ENCODE measurements around the gene AP1G1.
"Not testable (repeated sequence)": the region's sequence is repeated elsewhere in the genome, so short reads cannot be mapped to it uniquely, and the experiment has no call there.

AP1G1 gene

DNA sequence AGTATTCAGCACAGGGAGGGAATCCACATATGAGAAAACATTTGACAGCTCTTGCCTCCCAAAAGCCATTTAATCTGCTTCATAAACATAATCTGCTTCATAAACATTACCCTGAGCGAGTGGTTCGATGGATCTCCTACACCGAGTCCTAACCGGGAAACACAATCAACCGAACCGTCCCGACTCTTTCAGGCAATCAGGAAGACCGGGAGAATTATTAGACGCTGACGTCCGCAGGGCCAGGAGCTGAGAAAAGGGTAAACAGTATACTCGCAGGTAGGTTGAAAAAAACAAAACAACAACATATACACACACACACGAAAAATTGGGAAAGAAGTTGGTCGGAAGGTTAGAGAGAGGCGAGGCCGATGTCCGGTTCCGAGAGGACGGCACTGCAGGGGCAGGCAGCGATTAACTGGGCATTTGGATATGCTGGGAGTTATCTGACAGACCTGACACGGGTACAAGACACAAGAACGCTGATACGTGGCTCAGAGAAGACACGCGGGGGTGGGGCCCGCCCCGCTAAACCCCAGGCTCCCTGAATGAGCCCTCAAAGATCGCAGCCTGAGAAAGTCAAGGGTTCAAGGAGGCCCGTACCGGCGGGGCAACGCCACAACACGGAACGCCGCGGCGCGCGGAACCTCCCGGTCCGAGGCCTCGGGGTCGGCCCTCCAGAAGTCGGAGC is 585 bp downstream of the AP1G1 start:
- DNase-seq: peak; percentile 22

DNA sequence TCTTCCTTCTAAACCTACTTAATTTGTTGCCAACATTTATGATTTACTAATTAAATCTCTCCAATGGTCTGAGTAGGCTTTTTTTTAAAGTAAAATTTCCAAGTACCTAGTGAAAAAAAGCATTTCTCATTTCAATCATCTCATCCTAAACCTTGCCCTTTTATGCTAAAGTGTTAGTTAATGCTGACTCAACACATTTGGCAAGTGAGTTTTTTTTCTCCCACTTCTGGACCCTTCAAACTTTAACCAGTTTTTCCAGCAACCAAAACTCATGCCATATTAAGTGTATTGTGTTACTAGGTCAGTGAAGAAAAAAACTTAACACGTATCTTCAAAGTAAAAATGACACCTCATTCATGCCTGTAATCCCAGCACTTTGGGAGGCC is 5.3 kb downstream of the AP1G1 start:
- no peak for DNase-seq

DNA sequence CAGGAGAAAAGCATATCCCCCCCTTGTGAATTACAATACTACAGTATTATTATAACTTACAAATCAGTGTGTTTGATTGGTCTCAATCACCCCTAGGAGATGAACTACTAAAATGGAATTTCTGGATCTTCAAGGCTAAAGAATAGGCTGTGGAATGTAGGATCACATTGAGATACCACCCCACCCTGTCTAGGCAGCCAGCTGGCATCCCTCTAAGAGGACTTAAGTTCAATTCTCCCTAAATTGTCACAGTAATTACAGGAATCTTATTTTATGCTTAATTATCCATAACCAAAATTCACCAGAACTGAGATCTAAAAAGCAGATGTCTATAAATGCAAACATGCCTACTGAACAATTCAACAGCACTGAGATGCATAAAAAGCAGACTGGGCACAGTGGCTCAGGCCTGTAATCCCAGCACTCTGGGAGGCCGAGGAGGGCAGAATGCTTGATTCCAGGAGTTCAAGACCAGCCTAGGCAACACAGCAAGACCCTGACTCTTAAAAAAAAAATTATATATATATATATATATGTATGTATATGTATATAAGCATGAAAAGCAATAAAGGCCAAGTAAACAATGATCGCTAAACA is 12.0 kb downstream of the AP1G1 start:
- no peak for DNase-seq

DNA sequence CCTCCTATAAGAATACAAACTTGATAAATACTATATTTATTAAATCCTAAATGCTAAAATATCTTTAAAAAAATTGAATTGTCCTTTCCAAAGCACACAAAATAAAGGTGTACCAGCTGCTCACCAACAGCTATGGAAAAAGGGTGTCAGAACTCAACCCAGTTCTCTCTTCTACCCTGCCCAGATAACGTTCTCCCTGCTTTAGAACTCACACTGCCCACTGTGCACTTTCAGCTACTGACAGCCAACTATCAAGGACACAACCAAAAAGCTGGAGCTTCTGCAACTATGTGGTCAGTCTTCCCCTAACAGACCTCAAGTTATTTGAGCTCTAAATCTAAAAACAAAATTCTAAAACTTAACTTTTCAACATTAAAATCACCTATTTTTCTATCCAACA is 13.7 kb downstream of the AP1G1 start:
- DNase-seq: no peak

DNA sequence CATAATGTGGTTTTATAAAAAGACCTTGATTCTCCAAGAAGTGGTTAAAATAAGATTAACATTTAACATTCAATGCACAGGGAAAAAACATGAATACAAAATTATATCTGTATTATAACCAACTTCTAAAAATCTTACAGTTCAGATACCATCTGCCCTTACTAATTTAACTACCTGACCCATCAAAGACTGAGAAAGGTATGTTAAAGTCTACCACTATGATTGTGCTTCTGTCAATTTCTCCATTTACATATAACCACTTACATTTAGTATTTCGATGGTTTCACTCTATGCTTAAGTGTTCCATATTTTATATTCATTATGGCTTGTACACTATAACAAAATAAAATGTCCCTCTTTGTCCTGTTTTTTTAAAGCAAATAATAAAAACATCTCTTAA is 14.6 kb downstream of the AP1G1 start:
- DNase-seq: no peak

DNA sequence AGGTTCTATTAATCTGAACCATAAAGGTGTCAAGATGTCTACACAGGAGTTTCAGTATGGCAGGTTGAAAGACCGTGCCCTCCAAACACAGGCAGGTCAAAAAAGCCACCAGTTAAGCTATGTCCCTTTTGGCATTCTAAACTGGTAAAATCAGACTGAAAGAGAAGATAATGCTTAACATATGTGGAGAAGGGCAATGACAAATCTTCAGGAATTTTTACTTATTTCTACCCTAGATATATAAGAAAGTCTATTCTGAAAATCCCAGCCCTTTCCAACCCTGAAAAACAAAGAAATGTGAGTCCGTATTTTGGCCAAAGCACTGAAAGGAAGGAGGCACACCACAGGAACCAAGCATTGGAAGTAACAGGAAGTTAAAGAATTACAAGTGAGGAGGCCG is 16.5 kb downstream of the AP1G1 start:
- DNase-seq: no peak

DNA sequence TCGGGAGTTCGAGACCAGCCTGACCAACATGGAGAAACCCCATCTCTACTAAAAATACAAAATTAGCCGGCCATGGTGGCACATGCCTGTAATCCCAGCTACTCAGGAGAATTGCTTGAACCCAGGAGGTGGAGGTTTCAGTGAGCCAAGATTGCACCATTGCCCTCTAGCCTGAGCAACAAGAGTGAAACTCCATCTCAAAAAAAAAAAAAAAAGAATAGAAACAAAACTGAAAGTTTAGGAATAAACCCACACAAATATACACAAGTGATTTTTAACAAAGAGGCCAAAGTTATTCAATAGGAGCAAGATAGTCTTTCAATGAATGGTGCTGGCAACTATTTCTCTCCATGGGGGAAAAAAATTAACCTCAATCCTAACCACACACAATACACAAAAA is 18.3 kb downstream of the AP1G1 start:
- not testable (repeated sequence) for DNase-seq

DNA sequence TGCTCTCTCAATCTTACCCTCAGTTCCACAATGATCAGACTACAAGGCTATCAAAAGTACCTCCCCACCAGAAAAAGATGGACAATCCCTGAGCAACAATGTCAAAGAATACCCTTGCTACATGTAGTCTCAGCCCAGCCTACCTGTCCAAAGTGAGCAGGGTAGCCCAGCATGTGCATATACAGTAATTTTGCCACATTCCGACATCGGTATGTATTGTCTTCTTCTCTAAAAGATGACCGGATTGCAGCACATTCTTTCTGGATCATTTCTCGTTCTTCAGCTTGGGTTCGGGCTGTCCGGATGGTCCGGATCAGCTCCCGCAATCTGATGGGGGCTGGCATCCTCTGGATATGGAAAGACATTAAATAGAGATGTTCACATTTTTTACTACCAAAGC is 19.5 kb downstream of the AP1G1 start:
- no peak for DNase-seq

DNA sequence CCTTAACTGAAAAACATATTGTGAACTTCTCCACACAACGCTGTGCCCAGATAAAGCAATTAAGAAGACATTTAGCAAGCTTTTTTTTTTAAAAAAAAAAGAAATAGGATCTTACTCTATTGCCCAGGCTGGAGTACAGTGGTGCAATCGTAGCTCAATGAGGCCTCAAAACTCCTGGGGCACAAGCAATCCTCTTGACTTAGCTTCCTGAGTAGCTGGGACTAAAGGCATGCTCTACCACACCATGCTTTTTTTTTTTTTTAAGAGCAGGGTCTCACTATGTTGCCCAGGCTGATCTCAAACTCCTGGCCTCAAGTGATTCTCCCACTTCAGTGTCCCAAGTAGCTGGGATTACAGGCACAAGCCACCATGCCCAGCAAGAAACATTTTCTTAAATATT is 20.1 kb downstream of the AP1G1 start:
- no peak for DNase-seq

DNA sequence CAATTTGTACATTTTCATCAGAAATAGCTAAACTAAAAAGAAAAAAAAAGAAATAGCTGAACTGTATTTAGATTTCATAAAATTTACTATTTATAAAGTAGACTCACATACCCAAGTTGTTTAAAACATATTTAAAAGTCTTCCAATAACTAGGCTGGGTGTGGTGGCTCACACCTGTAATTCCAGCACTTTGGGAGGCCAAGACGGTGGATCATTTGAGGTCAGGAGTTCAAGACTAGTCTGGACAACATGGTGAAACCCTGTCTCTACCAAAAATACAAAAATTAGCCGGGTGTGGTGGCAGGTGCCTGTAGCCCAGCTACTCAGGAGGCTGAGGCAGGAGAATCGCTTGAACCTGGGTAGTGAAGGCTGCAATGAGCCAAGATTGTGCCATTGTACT is 23.5 kb downstream of the AP1G1 start:
- DNase-seq: not testable (repeated sequence)

DNA sequence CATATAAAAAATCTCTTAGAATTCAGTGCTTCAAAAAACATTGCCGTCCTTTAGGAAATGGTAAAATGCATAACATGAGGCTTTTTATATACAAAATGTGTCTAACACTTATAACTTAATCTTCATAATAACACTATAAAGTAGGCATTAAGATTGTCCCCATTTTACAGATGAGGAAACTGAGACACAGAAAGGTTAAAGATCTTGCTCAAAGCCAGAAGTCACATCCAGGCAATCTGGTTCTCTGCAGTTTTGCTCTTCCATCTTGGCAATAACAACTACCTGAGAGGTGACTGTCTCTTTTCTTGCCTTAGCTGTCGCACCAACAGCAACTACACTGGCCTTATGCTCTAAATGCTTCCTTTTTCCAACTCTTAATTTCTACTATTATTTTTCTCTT is 24.5 kb downstream of the AP1G1 start:
- no peak for DNase-seq

DNA sequence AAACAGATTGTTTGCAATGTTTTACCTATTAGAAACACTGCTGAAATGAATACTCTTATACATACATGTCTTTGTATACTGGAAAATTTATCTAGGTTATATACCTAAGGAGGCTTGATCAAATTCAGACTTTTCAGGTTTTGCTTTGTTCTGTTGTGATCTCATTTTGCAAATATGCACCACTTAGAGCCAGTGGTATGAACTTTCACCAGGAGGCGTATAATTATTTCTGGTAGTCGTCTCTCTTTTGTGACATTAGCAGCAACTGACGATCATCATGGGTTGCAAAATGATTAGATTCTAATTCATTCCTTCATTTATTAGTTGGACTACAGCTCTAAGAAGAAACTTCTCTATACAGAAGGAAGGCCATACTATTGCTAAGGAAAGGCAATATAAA is 26.9 kb downstream of the AP1G1 start:
- DNase-seq: no peak

DNA sequence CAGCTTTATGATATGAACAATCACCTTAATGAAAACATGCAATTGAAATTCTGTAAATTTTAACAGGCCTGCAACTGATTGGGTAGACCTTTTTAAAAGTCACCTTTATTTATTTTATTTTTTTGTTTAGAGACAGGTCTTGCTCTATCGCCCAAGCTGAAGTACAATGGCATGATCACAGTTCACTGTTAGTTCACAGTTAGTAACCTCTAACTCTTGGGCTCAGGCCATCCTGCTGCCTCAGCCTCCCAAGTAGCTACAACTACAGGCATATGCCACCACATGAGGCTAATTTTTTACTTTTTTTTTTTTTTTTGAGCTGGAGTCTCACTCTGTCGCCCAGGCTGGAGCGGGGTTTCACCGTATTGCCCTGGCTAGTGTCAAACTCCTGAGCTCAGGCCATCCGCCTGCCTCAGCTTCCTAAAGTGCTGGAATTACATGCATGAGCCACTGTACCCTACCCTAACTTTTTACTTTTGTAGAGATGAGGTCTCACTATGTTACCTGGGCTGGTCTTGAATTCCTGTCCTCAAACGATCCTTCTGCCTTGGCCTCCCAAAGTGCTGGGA is 28.0 kb downstream of the AP1G1 start:
- DNase-seq: no peak

DNA sequence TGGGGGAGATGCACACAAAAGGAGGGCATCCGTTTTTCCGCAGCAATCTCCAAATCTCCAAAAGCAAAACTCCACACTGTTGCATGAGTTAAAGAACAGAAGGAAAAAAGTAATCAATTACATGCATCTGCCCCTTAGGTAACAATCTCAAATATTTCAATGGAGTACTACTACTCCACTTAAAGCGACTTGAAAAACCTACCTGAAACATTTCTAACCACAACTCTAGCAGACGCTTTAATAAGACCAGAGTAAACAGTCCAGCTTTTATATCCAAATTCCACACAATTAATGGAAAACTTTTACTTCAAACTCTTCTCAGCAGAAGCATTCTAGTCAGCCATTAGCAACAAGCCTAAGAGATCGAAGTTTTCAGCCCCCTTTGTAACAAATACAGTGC is 29.9 kb downstream of the AP1G1 start:
- no peak for DNase-seq

DNA sequence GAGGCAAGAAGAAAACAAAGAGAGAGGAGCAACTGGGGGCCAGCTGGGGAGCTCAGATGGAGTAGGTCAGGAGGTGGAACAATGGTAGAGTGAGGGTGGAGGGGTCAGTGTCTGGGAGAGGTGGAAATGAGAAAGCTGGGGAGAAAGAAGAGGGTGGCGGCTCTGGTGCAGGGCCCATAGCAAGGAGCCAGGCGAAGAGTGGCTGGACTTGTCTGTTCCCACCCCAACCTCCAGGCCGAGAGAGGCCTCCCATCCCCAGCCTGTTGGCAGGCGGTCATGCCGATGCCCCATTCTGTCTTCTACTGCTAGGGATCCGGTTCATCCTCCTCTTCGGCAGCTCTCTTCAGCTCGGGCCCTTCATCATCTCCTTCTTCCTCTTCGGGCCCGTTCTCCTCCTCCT is 31.3 kb downstream of the AP1G1 start:
- DNase-seq: no peak

DNA sequence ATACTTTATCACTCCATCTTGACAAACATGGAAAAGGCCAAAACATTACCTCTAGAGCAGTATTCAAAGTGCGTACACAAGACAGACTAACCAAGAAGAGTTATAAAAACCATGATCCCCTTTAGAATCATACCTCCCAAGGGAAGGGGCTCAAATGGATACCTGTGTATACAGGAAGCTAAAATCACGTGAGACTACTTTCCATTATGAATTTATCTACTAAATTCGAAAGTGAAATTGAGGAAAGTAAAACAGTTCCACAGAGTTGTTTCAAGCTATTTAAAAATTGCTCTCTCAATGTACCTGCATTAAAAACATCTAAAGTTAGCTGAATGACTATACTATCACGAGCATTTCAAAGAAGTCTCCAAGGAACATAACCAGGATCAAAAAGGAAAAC is 32.7 kb downstream of the AP1G1 start:
- DNase-seq: no peak

DNA sequence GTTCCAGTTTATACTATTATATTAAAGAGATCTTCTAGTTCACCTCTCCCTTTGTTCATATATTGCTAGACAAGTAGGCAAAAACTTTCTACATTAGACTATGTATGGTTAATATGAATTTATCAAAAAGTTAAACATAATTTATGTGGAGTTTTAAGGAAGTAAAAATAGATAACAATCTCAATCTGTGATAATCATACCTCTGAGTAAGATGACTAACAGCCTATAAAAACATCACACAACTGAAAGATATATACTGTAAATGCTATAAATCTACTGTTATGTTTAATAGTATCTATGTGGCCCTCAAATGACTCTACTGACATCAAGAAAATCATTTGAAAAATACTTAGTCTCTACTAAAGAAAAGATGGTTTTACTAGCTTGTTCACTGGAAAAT is 37.1 kb downstream of the AP1G1 start:
- DNase-seq: no peak

DNA sequence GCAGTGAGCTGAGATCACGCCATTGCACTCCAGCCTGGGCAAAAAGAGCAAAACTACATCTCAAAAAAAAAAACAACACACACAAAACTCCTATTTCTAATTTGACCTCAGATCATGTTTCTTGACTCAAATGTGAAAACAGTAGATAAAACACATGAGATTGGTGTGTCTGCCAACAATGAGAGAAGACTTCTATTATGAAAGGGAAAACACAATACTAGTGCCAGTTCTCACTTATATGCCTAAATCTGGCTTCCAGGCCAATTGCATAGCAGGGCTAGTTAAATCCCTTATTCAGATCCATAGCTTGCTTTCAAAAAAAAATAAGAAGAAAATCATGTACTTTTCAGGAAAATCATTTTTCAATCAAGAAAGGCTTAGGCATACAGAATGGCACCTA is 39.4 kb downstream of the AP1G1 start:
- DNase-seq: no peak

DNA sequence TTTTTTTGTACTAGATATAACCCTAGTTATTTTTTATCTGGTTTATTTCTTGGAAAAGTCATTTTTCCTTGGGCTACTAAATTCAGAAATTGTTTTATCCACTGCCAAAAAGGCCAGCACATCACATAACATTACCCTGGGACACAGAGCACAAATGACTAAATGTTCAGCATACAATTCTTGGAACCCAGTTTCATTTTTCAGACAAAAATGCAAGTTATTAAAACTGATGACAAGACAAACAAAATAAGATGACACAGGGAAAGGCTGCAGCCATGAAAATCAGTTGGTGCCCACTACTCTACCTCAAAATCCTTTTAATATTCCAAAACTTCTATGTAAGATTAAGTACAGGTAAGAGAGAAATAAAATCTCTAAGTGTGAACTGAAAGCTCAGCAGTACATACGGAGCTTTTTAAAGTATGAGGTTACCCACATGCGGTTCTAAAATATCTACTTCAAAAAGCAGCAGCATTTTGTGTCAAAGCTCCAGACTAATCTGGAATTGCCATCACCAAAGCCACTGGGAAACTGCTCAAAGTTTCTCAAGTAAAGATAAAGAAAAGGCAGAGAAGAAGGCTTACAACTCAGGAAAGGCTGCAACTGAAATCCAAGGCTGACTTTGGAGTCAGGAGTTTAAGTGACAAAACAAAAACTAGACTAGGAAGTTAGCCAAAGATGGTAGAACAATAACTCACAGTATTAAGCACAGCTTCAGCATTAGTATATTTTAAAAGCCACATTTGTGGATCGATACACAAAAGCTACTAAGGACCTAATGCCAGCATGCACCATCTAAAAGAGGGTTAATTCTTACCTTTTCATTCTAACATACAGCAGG is 41.4 kb downstream of the AP1G1 start:
- no peak for DNase-seq

DNA sequence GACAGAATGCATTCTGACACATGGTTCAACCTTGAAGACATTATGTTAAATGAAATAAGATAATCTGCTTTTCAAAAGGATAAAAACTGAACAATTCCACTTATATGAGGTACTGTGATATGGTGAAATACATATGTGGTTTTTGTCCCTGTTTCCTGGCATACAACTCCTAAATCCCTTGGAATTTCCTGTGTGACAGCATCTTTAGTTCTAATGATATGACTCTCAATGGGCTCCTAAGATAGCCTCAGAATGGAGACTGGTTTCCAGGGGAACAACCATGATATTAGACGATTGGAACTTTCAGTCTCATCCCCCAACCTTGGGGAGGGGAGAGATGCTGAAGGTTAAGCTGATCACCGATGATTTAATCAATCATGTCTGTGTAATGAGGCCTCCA is 46.4 kb downstream of the AP1G1 start:
- DNase-seq: no peak

DNA sequence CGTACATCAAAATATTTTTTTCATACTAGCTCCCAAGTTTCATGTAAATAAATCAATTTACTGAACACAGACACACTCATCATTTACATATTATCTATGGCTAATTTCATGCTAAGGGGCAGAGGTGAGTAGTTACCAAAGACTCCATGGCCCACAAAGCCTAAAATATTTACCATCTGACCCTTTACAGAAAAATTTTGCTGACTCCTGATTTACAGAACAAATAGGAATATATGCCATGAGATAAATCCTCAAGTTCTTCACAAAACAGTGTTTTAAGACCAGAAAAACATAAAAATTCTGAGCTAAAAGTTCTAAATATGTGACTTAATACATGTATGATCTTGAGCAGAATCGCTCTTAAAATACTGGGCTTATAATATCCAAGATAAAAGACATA is 47.5 kb downstream of the AP1G1 start:
- DNase-seq: no peak

DNA sequence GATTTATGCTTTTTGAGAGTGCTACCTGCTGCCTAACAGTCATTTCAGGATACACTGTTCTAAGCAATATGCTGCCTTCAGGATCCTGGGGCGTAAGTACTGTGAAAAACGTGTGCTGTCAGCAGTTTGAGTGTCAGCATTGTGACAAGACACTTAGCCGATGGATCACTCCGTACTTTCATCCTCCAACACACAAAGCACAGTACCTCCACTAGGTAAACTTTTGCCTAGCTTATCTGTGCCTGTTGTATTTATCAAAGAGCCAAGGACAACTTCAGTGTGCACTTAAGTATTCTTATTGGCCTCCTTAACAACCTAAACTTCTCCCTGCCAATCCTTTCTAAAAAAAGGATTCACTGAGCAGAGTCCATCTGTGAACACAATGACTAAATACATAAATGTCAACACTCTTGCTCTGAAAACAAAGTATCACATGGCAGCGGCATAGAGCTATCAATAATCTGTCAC is 50.3 kb downstream of the AP1G1 start:
- no peak for DNase-seq

DNA sequence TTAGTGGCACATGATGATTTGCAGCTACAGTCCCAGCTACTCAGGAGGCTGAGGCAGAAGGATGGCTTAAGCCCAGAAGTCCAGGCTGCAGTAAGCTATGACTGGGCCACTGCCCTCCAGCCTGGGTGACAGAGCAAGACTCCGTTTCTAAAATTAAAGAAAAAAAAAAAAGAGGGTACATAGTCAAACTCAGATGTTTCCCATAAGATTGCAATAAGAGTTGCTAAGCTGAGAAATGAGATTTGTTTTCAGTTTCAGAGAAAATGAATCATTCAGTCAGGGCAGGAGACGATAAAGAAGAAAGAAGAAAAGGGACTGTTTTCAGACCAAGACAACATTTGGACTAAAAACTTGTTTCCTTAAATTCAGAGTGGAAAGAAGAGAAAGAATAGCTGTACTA is 54.0 kb downstream of the AP1G1 start:
- DNase-seq: no peak

DNA sequence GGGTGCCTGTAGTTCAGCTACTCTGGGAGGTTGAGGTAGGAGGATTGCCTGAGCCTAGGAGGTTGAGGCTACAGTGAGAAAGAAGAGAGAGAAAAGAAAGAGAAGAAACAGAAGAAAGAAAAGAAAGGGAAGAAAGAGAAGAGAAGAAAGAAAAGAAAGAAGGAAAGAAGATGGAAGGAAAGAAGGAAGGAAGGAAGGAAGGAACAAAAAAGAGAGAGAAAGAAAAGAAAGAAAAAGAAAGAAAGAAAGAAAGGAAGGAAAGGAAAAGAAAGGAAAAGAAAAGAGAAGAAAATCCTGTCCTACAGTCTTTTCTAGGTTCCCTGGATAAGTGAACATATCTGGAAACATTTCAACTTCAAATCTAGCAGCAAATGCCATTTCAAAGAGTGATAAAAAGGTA is 54.5 kb downstream of the AP1G1 start:
- DNase-seq: no peak
